B cell (primary cell): ENCODE data around the gene HSDL2.

Source experiments
- CTCF ChIP-seq: fragments of 200-600 bp; IDR thresholded peaks from one replicate; pipeline ENCODE4 v1.8.0; 2022; ENCODE audit warnings: antibody characterized with exemption, mild to moderate bottlenecking
- EZH2 ChIP-seq: IDR thresholded peaks from 2 replicates; pipeline ENCODE4 v1.6.1; 2012; ENCODE audit warnings: borderline replicate concordance, low read depth, mild to moderate bottlenecking, moderate library complexity, low read length; ENCODE audit not compliant: insufficient read depth, poor library complexity, severe bottlenecking

GRCh38 chr9:112355427-112355897 lies 24.4 kb upstream of the HSDL2 start:
- TF ChIP-seq CTCF, result no peak
- no peak for TF ChIP-seq EZH2
